Transverse colon (tissue), 3 donors: ENCODE measurements around the gene CDK5RAP3.

Experiments used
- CTCF ChIP-seq, 5 experiments: fragments of 200-600 bp in 3 of 5; fragments of 450-650 bp in 2 of 5; sonication (generic) in 3 of 5; IDR thresholded peaks; 1 replicate in 2 of 5; 2 replicates in 3 of 5; pipeline ENCODE4 v1.5.1; 2016 to 2017; ENCODE audit warnings: antibody characterized with exemption in 5 of 5, inconsistent platforms in 3 of 5, mild to moderate bottlenecking in 2 of 5, moderate library complexity in 1 of 5
- POLR2A ChIP-seq: fragments of 450-650 bp; IDR thresholded peaks from one replicate; pipeline ENCODE4 v1.6.1; 2016; ENCODE audit warnings: antibody characterized with exemption, mild to moderate bottlenecking, moderate library complexity

- no peak for TF ChIP-seq CTCF (IDR thresholded peaks at IDR 0.05)
- no peak for TF ChIP-seq POLR2A
These were observed 20.5 kb upstream of the CDK5RAP3 start for GRCh38 chr17:47950448-47950847.
